Suprapubic skin (tissue), 4 donors: Measurements from ENCODE around the gene PARVG.

Experiments
- POLR2A ChIP-seq, 2 donors: fragments of 450-650 bp; IDR thresholded peaks; one replicate each; pipeline ENCODE4 v1.6.1; 2017; ENCODE audit warnings: antibody characterized with exemption in 2 of 2, mild to moderate bottlenecking in 2 of 2, moderate library complexity in 2 of 2
- POLR2AphosphoS5 ChIP-seq, 3 donors: sonication (generic); formaldehyde crosslinking; IDR thresholded peaks; one replicate each; pipeline ENCODE4 v1.6.1; 2017; ENCODE audit warnings: antibody characterized with exemption in 3 of 3
- TF ChIP-seq, protein P1 (sequence below), 2 donors: fragments of 200-600 bp in 1 of 2; fragments of 450-650 bp in 1 of 2; sonication (generic) in 1 of 2; IDR thresholded peaks; one replicate each; pipeline ENCODE4 v1.5.1; 2016 to 2019; ENCODE audit warnings: antibody characterized with exemption in 2 of 2, mild to moderate bottlenecking in 1 of 2, moderate library complexity in 1 of 2

DNA sequence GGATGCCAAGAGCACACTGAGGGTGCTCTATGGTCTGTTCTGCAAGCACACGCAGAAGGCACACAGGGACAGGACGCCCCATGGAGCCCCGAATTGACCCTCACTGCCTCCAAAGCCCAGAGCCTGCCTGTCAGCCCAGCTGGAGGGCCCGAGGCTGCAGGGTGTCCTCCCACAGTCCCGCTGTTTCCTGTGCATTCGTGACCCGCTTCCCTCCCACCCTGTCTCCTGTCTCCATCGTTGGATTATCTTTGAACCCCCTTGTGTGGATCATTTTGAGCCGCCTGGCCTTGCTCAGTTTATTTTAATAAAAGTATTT is 25.6 kb downstream of the PARVG start:
- TF ChIP-seq, protein P1, sequence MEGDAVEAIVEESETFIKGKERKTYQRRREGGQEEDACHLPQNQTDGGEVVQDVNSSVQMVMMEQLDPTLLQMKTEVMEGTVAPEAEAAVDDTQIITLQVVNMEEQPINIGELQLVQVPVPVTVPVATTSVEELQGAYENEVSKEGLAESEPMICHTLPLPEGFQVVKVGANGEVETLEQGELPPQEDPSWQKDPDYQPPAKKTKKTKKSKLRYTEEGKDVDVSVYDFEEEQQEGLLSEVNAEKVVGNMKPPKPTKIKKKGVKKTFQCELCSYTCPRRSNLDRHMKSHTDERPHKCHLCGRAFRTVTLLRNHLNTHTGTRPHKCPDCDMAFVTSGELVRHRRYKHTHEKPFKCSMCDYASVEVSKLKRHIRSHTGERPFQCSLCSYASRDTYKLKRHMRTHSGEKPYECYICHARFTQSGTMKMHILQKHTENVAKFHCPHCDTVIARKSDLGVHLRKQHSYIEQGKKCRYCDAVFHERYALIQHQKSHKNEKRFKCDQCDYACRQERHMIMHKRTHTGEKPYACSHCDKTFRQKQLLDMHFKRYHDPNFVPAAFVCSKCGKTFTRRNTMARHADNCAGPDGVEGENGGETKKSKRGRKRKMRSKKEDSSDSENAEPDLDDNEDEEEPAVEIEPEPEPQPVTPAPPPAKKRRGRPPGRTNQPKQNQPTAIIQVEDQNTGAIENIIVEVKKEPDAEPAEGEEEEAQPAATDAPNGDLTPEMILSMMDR (IDR thresholded peaks at IDR 0.05) = no peak
- TF ChIP-seq POLR2AphosphoS5 (IDR thresholded peaks at IDR 0.05) = no peak
- no peak for TF ChIP-seq POLR2A (IDR thresholded peaks at IDR 0.05)
